Measurements from ENCODE around the gene COL2A1. TPM values are rescaled to one million over a fixed set of nuclear protein-coding genes. Genes with fewer than 3 reads are reported as not detected.

Gene COL2A1
- total RNA-seq (ENCODE audit: low replicate concordance), result 69.1 and 330 TPM in 2 replicates

DNA sequence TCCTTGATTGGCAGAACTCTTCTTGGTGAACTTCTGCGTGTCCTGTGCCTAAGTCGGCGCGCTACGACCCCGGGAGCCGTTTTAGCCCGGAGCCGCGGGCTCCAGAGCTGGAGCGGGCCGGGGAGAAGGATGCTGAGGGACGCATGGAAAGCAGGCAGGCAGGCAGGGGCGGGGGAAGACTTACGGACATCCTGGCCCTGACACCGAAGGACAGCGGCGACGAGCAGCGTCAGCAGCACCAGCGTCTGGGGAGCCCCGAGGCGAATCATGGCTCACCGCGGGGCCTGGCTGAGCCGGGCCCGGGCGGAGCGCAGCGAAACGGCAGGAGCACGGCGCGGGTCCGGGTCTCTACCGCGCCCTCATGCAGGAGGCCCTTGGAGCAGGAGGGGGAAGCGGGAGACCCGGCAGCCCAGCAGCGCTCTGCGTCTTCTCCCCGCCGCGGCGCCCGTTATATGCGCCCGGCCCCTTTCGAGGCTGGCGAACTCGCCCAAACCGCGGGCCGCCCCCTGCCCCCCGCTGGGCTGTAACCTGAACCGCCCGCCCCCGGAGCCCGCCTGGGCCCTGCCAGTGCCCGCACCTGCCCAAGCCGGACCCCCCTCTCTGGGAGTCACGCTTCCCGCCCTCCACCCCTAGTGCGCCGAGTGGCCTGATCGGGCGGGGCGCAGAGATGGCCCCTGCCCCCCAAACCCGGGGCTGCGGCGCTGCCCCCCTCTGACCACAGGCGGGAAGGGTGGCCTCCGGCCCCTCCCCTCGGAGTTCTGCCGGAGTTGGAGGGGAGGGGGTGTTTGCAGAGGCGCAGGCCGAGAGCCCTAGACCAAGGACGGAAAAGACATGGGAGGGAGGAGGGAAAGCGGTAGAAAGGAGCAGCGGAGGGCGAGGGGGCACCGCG is at the start of gene COL2A1:
Gene COL2A1, minus strand, starts transcription at position 424 of the 889 bp plus-strand sequence. Its CDS starts 155 bp downstream, at position 269.
- Mint-ChIP-seq H3K9me3 (no peaks in the 10 kb centered on the region), H3K27ac (peak within 1 kb of the TSS; percentile 67), H3K4me3 (peak within 1 kb of the TSS; percentile 92), H3K36me3 (peaks cover 7% of the 10 kb centered on the region), H3K4me1 (peaks cover 46% of the 10 kb centered on the region), H3K27me3 (ENCODE audit: insufficient read depth, low read depth) (peaks cover 10% of the 10 kb centered on the region)
- Histone ChIP-seq H3K4me3 (peak within 1 kb of the TSS; percentile 66), H3K27me3 (peaks cover 91% of the 10 kb centered on the region), H2AFZ (replicated peaks) (peak within 1 kb of the TSS; percentile 57), H3K79me2 (ENCODE audit: low read depth) (peaks cover 27% of the 10 kb centered on the region), H3K9me3 (ENCODE audit: low read depth) (no peaks in the 10 kb centered on the region), H3K36me3 (no peaks in the 10 kb centered on the region), H3K27ac (no peak within 1 kb of the TSS), H4K20me1 (ENCODE audit: low read depth) (peaks cover 38% of the 10 kb centered on the region), H3F3A (ENCODE audit: low read depth) (peaks cover 58% of the 10 kb centered on the region), H3K4me1 (peaks cover 31% of the 10 kb centered on the region), H3K9ac (no peak within 1 kb of the TSS), H3K4me2 (peak within 1 kb of the TSS; percentile 82)
- DNase-seq (ENCODE audit: low spot score), result peak; percentile 92
- TF ChIP-seq, protein P1, sequence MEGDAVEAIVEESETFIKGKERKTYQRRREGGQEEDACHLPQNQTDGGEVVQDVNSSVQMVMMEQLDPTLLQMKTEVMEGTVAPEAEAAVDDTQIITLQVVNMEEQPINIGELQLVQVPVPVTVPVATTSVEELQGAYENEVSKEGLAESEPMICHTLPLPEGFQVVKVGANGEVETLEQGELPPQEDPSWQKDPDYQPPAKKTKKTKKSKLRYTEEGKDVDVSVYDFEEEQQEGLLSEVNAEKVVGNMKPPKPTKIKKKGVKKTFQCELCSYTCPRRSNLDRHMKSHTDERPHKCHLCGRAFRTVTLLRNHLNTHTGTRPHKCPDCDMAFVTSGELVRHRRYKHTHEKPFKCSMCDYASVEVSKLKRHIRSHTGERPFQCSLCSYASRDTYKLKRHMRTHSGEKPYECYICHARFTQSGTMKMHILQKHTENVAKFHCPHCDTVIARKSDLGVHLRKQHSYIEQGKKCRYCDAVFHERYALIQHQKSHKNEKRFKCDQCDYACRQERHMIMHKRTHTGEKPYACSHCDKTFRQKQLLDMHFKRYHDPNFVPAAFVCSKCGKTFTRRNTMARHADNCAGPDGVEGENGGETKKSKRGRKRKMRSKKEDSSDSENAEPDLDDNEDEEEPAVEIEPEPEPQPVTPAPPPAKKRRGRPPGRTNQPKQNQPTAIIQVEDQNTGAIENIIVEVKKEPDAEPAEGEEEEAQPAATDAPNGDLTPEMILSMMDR (IDR thresholded peaks at IDR 0.05), result peak; percentile 14
- no peak for TF ChIP-seq EZH2 (IDR thresholded peaks at IDR 0.05)

DNA sequence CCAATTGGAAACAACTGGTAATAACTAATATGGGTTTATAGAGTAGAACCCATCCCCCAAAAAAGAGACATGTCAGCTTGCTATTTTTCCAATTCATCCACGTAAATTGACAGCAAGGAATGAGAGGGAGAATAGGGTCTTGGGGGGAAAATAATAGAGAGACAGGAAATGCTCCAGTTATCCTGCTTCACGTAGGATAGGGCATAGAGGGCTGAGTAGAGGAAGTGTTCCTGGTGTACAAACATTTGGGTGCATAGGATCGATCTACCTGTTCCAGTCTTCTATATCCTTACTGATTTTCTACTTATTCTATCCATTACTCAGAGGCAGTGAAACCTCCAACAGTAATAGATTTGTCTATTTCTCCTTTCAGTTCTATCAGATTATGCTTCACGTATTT is 49.6 kb upstream of the COL2A1 start:
- Mint-ChIP-seq H3K9me3 (peaks cover 7% of the 10 kb centered on the region), H3K27ac (no peak overlapping the region), H3K36me3 (peaks cover 14% of the 10 kb centered on the region), H3K4me1 (no peaks in the 10 kb centered on the region), H3K4me3 (no peak overlapping the region), H3K27me3 (ENCODE audit: insufficient read depth, low read depth) (no peaks in the 10 kb centered on the region)
- no peaks in the 10 kb centered on the region for H3K4me1 ChIP-seq
- TF ChIP-seq EZH2 (IDR thresholded peaks at IDR 0.05) (no peak), EZH2phosphoT487 (IDR thresholded peaks at IDR 0.05) (no peak)
- TF ChIP-seq, protein P1 (IDR thresholded peaks at IDR 0.05), result no peak
- H3K27ac ChIP-seq, result no peak overlapping the region
- peaks cover 9% of the 10 kb centered on the region for H3K36me3 ChIP-seq
- H3F3A ChIP-seq (ENCODE audit: low read depth), result peaks cover 26% of the 10 kb centered on the region
- no peaks in the 10 kb centered on the region for H3K79me2 ChIP-seq (ENCODE audit: low read depth)
- H3K4me3 ChIP-seq, result no peak overlapping the region
- H2AFZ ChIP-seq (replicated peaks), result no peak overlapping the region
- H3K9me3 ChIP-seq (ENCODE audit: low read depth), result no peaks in the 10 kb centered on the region
- no peak overlapping the region for H3K9ac ChIP-seq
- no peak for DNase-seq (ENCODE audit: low spot score)
- H3K4me2 ChIP-seq, result no peak overlapping the region
- peaks cover 9% of the 10 kb centered on the region for H4K20me1 ChIP-seq (ENCODE audit: low read depth)
- H3K27me3 ChIP-seq, result no peaks in the 10 kb centered on the region

DNA sequence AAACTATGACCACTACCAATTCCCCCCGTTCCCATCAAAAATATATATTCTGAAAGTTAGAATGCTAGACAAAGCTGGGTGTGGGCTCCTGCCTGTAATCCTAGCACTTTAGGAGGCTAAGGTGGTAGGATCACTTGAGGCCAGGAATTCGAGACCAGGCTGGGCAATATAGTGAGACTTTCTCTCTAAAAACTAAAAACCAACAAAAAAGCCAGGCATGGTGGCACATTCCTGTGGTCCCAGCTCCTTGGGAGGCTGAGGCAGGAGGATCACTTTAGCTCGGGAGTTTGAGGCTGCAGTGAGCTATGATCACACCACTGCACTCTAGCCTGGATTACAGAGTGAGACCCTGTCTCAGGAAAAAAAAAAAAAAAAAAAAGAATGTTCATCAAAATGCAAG is 48.8 kb upstream of the COL2A1 start:
- Histone ChIP-seq H2AFZ (replicated peaks) (no peak overlapping the region), H3K9me3 (ENCODE audit: low read depth) (no peaks in the 10 kb centered on the region), H3K27ac (no peak overlapping the region), H3K4me3 (no peak overlapping the region), H4K20me1 (ENCODE audit: low read depth) (peaks cover 9% of the 10 kb centered on the region), H3K36me3 (peaks cover 4% of the 10 kb centered on the region), H3F3A (ENCODE audit: low read depth) (peaks cover 19% of the 10 kb centered on the region), H3K9ac (no peak overlapping the region), H3K27me3 (no peaks in the 10 kb centered on the region), H3K4me2 (no peak overlapping the region), H3K4me1 (no peaks in the 10 kb centered on the region), H3K79me2 (ENCODE audit: low read depth) (no peaks in the 10 kb centered on the region)
- no peak for DNase-seq (ENCODE audit: low spot score)
- Mint-ChIP-seq H3K4me3 (no peak overlapping the region), H3K36me3 (peaks cover 7% of the 10 kb centered on the region), H3K27me3 (ENCODE audit: insufficient read depth, low read depth) (no peaks in the 10 kb centered on the region), H3K4me1 (no peaks in the 10 kb centered on the region), H3K27ac (no peak overlapping the region), H3K9me3 (no peaks in the 10 kb centered on the region)
- no peak for TF ChIP-seq EZH2 (IDR thresholded peaks at IDR 0.05)
- TF ChIP-seq, protein P1 (IDR thresholded peaks at IDR 0.05), result no peak
- no peak for TF ChIP-seq EZH2phosphoT487 (IDR thresholded peaks at IDR 0.05)

Measured in neural progenitor cell (in vitro differentiated cells).